ENCODE results near the gene DUSP11. TPM values are rescaled to one million over a fixed set of nuclear protein-coding genes. Genes with fewer than 3 reads are reported as not detected.

DUSP11 gene
- total RNA-seq, 2 experiments from 2014 or later: 28.7 to 29.4 TPM

Other genes with a start within 250 kb of the DUSP11 start
- gene NAT8, start 137.7 kb downstream of the DUSP11 start, total RNA-seq: not detected
- gene TPRKB, start 42.8 kb downstream of the DUSP11 start, total RNA-seq: 10 to 100 TPM; 33.6 to 39.5 TPM
- not detected for gene C2orf78, start 4.1 kb upstream of the DUSP11 start, total RNA-seq
- 10 to 100 TPM; 37.2 to 38.4 TPM for gene STAMBP, start 48.9 kb upstream of the DUSP11 start, total RNA-seq
- gene ACTG2, start 112.9 kb upstream of the DUSP11 start, total RNA-seq: not detected
- gene DGUOK, start 146.8 kb upstream of the DUSP11 start, total RNA-seq: 10 to 100 TPM; 64.1 to 72.3 TPM
- gene TET3, start 204.8 kb upstream of the DUSP11 start, total RNA-seq: 10 to 100 TPM; 17.9 to 18.8 TPM

Measured in activated CD4-positive, alpha-beta T cell treated with anti-CD3 and anti-CD28 coated beads, Interleukin-2, amount 10 ng/mL, durations not matched to agents 7 days and 5 days (primary cell).